ENCODE data around the gene HDAC5. TPM values are rescaled to one million over a fixed set of nuclear protein-coding genes. Genes with fewer than 3 reads are reported as not detected.
"Not testable (repeated sequence)": the region's sequence is repeated elsewhere in the genome, so short reads cannot be mapped to it uniquely, and the experiment has no call there.

Gene HDAC5
- total RNA-seq, 1 donor, result 69.3 TPM

GRCh38 chr17:44108440-44109311, 14.8 kb downstream of the HDAC5 start:
- Histone ChIP-seq H3K9me3 (ENCODE audit: low read depth, low read length) (no peaks in the 10 kb centered on the region), H3K4me1 (ENCODE audit: insufficient read depth, low read length) (peaks cover 43% of the 10 kb centered on the region), H3K27me3 (ENCODE audit: insufficient read depth, low read length) (no peaks in the 10 kb centered on the region), H3K4me3 (ENCODE audit: low read length) (no peak overlapping the region)

- H3K4me3 ChIP-seq (ENCODE audit: low read length), result no peak overlapping the region
Measured at GRCh38 chr17:44106801-44107200, 16.6 kb downstream of the HDAC5 start.

GRCh38 chr17:44105941-44106340, 17.5 kb downstream of the HDAC5 start:
- Histone ChIP-seq H3K4me1 (ENCODE audit: insufficient read depth, low read length) (peaks cover 16% of the 10 kb centered on the region), H3K27me3 (ENCODE audit: insufficient read depth, low read length) (no peaks in the 10 kb centered on the region), H3K4me3 (ENCODE audit: low read length) (no peak overlapping the region), H3K9me3 (ENCODE audit: low read depth, low read length) (no peaks in the 10 kb centered on the region)

More at GRCh38 chr17:44106801-44107200, 16.6 kb downstream of the HDAC5 start:
- Histone ChIP-seq H3K27me3 (ENCODE audit: insufficient read depth, low read length) (no peaks in the 10 kb centered on the region), H3K4me1 (ENCODE audit: insufficient read depth, low read length) (peaks cover 25% of the 10 kb centered on the region), H3K9me3 (ENCODE audit: low read depth, low read length) (no peaks in the 10 kb centered on the region)

- Histone ChIP-seq H3K9me3 (ENCODE audit: low read depth, low read length) (no peaks in the 10 kb centered on the region), H3K4me1 (ENCODE audit: insufficient read depth, low read length) (peaks cover 12% of the 10 kb centered on the region), H3K27me3 (ENCODE audit: insufficient read depth, low read length) (no peaks in the 10 kb centered on the region), H3K4me3 (ENCODE audit: low read length) (no peak overlapping the region)
Measured at GRCh38 chr17:44105483-44105882, 18.0 kb downstream of the HDAC5 start.

- H3K27me3 ChIP-seq (ENCODE audit: insufficient read depth, low read length), result no peaks in the 10 kb centered on the region
Measured at GRCh38 chr17:44102849-44103622, 20.4 kb downstream of the HDAC5 start.

GRCh38 chr17:44101858-44102257, 21.6 kb downstream of the HDAC5 start:
- not testable (repeated sequence) for H3K4me3 ChIP-seq (ENCODE audit: low read length); H3K9me3 ChIP-seq (ENCODE audit: low read depth, low read length); H3K27me3 ChIP-seq (ENCODE audit: insufficient read depth, low read length)
- peaks cover 14% of the 10 kb centered on the region for H3K4me1 ChIP-seq (ENCODE audit: insufficient read depth, low read length)

More at GRCh38 chr17:44102849-44103622, 20.4 kb downstream of the HDAC5 start:
- Histone ChIP-seq H3K9me3 (ENCODE audit: low read depth, low read length) (no peaks in the 10 kb centered on the region), H3K4me1 (ENCODE audit: insufficient read depth, low read length) (peaks cover 12% of the 10 kb centered on the region), H3K4me3 (ENCODE audit: low read length) (no peak overlapping the region)

DNA sequence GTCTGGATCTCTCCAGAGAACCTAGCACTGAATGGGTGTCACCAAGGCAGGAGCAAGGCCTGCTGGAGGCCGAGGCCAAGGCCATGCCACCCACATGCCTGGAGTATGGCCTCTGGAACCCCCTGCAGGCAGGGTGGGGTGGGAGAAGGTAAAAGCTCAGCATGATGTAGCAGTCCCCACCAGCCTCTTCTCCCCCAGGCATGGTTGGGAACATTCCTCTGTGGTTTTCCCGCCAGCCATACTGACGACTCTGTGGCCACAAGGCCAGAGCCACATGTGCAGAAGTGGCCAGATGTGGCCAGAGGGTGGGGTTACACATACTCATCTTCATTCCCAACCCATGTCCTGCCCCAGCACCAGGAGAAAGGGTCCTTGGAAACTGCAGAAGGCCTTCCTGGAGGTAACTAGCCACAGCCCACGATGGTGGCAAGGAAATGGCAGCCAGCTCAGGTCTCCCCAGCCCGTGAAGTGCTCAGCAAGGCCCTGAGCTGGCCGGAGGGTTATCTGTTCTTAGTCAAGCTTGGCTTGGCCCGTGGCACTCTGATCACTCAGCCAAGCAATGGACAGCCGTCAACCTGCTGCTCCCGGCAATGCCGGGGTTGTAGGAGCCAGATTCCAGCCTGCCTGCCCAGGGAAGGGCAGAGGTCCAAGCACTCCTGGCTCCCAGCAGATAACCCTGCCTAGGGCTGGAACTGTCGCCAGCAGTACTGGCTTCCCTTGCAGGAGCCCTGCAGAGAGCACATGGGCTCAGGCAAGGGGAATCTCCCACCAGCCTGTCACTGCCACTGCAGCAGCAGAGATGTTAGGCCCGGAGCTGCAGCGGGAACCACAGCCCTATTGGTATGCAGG, 26.1 kb downstream of the HDAC5 start:
- no peaks in the 10 kb centered on the region for H3K9me3 ChIP-seq (ENCODE audit: low read depth, low read length)
- no peaks in the 10 kb centered on the region for H3K27me3 ChIP-seq (ENCODE audit: insufficient read depth, low read length)
- H3K4me1 ChIP-seq (ENCODE audit: insufficient read depth, low read length), result peaks cover 35% of the 10 kb centered on the region
- no peak overlapping the region for H3K4me3 ChIP-seq (ENCODE audit: low read length)

DNA sequence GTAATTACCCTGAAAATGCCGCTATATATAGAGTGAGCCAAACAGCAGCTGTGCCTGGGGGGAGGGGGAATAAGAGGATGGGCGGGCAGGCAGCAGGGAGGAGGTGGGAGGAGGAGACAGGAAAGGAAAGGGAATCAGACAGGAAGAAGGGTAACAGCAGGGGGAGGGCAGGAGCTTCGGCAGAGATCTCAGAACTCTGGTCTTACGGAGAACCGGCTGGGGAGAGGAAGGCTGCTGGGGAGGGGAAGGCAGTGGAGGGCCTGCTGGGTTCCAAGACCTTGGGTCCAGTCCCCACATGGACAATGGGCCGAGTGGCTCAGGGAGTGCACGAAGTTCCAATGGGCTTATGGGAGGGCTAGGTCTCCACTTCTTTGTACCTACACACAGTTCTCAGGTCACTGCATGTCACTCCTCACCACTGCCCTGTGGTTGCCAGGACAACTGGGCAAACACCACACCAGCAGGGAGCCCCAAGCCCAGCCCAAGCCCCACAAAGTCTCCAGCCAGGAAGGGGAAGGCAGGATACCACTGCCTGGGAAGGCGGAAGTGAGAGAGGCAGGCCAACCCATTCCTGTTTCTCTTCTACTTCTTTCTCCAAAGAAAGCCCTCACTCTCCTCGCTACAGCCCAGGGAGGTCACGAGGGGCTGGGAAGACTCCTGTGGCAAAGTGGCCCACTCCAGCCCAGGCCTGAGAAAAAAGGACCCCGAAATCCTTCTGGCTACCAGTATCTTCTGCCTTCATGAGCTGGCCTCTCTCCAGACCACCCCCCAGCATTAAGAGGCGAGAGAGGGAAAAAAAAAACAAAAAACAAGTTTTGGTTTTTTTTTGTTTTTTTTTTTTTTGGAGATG, 27.6 kb downstream of the HDAC5 start:
- Histone ChIP-seq H3K9me3 (ENCODE audit: low read depth, low read length) (no peaks in the 10 kb centered on the region), H3K4me1 (ENCODE audit: insufficient read depth, low read length) (peaks cover 35% of the 10 kb centered on the region), H3K27me3 (ENCODE audit: insufficient read depth, low read length) (no peaks in the 10 kb centered on the region), H3K4me3 (ENCODE audit: low read length) (no peak overlapping the region)

DNA sequence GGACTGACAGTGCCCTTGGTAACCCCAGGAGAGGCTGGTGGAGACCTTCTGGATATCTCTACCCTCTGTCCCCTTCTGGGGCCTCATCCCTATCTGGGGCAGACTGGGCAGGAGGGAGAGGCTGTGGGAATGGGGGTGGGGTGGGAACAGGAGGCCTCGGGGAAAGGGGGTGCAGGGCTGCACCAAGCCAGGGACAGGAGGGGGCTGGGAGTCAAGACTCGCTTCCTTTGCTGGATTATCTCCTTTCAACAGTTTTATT, 28.1 kb downstream of the HDAC5 start:
- Histone ChIP-seq H3K4me3 (ENCODE audit: low read length) (no peak overlapping the region), H3K9me3 (ENCODE audit: low read depth, low read length) (no peaks in the 10 kb centered on the region), H3K27me3 (ENCODE audit: insufficient read depth, low read length) (no peaks in the 10 kb centered on the region), H3K4me1 (ENCODE audit: insufficient read depth, low read length) (peaks cover 35% of the 10 kb centered on the region)

DNA sequence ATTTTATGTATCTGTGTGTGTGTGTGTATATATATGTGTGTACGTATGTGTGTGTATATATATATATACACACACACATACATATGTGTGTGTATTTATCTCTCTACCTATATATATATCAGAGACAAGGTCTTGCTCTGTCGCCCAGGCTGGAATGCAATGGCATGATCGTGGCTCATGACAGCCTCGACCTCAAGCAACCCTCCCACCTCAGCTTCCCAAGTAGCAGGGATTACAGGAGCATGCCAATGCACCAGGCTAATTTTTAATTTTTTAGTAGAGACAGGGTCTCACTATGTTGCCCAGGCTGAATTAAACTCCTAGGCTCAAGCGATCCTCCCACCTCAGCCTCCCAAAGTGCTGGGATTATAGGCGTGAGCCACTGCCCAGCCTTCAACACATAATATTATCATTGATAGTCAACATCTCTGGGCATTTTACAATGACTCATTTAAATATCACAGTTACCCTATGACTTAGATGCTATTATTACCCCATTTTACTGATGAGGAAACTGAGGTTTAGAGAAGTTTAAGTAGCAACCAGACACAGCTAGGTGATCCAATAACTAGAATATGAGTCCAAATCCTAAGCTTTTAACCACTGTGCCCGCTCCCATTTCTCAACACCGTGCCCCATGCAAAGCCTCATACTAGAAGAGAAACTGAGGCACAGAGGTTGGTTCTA, 28.6 kb downstream of the HDAC5 start:
- Histone ChIP-seq H3K4me1 (ENCODE audit: insufficient read depth, low read length) (peaks cover 35% of the 10 kb centered on the region), H3K27me3 (ENCODE audit: insufficient read depth, low read length) (no peaks in the 10 kb centered on the region), H3K4me3 (ENCODE audit: low read length) (no peak overlapping the region), H3K9me3 (ENCODE audit: low read depth, low read length) (no peaks in the 10 kb centered on the region)

DNA sequence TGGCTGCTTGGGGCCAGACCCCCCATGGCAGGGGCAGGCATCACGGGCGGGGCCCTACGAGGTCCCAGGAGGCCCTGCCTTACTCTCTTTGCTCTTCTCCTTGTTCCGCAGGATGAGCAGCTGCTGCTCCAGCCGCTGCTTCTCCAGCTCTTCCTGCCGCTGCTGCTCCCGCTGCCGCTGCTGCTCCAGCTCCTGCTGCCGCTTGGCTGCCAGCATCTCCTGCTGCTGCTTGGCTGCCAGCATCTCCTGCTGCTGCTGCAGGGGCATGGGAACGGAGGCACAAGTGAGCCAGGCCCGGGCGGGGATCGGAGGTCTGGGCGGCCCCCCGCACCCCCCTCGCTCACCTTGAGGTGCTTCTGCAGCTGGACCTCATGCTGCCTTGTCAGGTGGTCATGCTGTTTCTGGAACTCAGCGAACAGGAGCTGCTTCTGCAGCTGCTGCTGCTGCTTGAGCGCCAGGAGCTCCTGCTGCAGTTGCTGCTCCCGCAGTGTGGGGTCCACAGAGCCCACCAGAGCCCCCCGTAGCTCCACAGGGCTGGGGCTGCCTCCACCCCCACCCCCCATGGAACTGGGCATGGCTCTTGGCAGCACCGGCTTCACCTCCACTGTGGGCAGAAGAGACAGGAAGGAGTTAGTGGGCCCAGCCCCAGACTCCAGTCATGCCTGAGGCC, 30.1 kb downstream of the HDAC5 start:
- Histone ChIP-seq H3K4me1 (ENCODE audit: insufficient read depth, low read length) (peaks cover 26% of the 10 kb centered on the region), H3K27me3 (ENCODE audit: insufficient read depth, low read length) (no peaks in the 10 kb centered on the region), H3K9me3 (ENCODE audit: low read depth, low read length) (no peaks in the 10 kb centered on the region), H3K4me3 (ENCODE audit: low read length) (no peak overlapping the region)

DNA sequence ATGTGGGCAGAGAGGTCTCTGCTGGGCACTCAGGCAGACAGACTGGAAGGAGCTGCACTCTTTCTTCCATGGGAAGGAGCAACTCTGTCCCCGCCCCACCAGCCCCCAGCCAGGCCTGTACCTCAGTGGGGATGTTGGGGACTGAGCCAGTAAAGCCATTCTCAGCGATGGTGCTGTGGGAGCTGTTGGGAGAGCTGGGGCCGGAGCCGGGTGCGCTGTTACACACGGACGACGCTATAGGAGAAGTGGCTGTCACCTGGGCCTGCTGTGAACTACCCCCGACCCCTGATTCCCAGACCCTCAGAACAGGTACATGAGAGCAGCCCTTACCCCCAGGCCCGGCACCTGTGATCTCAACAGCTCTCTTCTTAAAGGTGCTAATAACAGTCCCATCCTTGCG, 31.4 kb downstream of the HDAC5 start:
- H3K9me3 ChIP-seq (ENCODE audit: low read depth, low read length), result no peaks in the 10 kb centered on the region
- H3K4me1 ChIP-seq (ENCODE audit: insufficient read depth, low read length), result peaks cover 21% of the 10 kb centered on the region
- H3K4me3 ChIP-seq (ENCODE audit: low read length), result no peak overlapping the region
- H3K27me3 ChIP-seq (ENCODE audit: insufficient read depth, low read length), result no peaks in the 10 kb centered on the region

DNA sequence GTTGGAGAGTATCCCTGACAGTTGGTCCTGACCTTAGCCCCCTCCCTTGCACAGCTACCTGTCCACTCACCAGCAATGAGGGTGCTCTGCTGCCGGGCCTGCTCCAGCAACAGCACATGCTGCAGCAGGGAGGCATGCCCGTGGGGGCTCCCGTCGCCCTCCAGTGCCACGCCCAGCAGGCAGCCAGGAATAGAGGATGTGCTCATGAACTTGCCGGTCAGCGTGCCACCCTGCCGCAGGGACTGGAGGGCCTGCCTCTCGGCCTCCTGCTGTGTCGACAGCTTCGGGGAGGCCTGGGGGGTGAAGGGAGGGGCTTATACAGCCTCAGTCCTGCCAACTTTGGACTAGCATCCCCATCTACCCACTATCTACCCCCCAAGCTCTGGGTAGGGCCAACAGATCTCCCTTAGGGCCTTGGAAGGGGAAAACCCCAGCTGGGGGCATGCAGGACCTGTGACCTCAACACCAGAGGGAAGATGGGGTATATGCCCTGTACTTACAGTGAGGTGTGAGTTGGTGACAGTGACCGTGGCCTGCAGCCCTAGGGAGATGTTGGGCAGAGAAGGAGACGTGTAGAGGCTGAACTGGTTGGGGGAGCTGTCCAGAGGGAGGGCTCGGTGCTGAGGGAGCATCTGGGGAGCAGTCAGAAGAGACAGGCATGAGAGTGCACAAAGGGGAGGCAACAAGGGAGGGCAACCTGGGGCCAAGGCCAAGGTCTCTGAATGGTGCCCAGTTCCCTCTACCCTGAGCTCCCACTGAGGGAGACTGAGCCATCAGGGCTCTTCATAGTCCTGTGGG, 32.0 kb downstream of the HDAC5 start:
- Histone ChIP-seq H3K4me3 (ENCODE audit: low read length) (no peak overlapping the region), H3K4me1 (ENCODE audit: insufficient read depth, low read length) (peaks cover 16% of the 10 kb centered on the region), H3K27me3 (ENCODE audit: insufficient read depth, low read length) (no peaks in the 10 kb centered on the region), H3K9me3 (ENCODE audit: low read depth, low read length) (no peaks in the 10 kb centered on the region)

Data from mononuclear cell (primary cell).